GM10266 (cell line): Measurements from ENCODE around the gene GNA14.

Experiments used
- DNase-seq: peaks from one replicate; pipeline ENCODE4 v3.0.0; 2012; ENCODE audit errors: extremely low spot score
- TF ChIP-seq, protein P1 (sequence below): IDR thresholded peaks from 2 replicates; pipeline ENCODE4 v1.5.1; 2012; ENCODE audit warnings: mild to moderate bottlenecking, low read depth; ENCODE audit not compliant: control insufficient read depth, insufficient read depth; ENCODE audit errors: missing control alignments

GNA14 gene

DNA sequence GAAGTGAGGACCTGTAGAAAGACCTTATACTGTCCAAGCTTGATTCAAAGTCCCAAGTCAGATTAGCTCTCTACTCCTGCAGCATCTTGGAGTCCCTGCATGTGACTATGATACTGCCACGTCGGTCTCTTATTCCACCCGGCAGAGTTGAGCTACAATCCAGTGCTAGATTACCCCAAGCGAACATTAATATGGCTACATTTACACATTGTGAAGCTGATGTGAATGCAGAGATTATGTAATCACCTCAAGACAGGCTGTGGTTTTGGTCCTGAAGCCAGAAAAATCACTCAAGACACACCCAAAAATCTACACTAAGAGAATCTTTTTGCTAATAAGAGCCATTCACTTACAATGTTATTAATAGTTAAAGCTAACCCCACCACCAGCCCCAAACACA, 116.7 kb downstream of the GNA14 start:
- TF ChIP-seq, protein P1, sequence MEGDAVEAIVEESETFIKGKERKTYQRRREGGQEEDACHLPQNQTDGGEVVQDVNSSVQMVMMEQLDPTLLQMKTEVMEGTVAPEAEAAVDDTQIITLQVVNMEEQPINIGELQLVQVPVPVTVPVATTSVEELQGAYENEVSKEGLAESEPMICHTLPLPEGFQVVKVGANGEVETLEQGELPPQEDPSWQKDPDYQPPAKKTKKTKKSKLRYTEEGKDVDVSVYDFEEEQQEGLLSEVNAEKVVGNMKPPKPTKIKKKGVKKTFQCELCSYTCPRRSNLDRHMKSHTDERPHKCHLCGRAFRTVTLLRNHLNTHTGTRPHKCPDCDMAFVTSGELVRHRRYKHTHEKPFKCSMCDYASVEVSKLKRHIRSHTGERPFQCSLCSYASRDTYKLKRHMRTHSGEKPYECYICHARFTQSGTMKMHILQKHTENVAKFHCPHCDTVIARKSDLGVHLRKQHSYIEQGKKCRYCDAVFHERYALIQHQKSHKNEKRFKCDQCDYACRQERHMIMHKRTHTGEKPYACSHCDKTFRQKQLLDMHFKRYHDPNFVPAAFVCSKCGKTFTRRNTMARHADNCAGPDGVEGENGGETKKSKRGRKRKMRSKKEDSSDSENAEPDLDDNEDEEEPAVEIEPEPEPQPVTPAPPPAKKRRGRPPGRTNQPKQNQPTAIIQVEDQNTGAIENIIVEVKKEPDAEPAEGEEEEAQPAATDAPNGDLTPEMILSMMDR, result no peak
- DNase-seq, result no peak

DNA sequence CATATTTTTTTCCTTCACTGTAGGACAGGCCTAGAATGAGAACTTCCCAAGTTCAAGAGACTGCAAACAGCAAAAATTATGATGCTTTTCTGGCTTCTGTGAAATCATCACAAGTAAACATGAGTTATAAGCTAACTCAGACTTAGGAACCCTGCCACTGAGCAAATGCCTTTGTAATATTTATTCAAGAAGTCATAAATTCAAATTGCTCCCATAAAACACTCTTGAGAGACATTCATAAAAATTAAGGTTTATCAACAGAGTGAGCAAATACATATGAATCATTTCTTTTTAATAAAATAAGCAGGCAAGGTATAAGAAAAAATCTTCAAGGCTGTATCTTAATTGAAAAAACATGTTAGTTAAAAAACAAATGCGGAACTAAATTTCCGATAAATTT, 124.2 kb downstream of the GNA14 start:
- DNase-seq, result no peak

DNA sequence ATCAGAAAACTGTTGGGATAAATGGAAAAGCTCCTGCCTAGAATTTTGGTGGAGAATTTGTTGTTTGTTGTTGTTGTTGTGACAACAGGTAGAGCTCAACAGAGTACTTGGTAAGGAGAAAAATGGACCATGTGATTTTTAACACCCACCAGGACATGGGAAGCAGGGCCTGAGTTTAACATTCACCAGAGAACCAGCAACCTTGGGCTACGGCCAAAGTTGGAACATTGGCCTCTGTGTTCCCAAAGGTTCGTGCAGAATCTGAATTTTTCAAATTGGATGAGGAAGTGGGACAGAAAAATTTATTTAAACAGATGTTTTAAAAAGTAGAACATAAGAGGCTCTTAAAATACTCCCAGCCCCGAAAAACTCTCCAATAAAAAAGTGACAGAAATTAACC, 127.0 kb downstream of the GNA14 start:
- TF ChIP-seq, protein P1, result no peak
- no peak for DNase-seq

More for the DNA sequence above, 124.2 kb downstream of the GNA14 start:
- TF ChIP-seq, protein P1, result no peak

DNA sequence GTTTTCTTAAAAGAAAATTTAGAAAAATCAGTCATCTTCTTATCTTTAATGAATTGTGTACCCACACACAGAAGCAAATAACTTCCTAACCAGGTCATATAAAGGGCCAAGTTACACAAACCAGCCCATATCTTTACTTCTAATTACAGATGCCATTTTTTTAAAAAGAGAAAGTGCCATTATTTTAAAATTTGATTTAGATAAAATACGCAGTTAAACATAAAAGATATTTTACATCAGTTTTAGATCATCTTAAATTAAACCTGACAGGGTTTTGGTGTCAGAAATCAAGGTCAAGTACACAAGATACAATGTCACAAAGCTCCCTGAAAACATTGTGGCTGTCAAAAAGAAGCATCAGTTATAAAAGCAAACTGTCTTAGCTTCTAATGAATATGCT, 129.4 kb downstream of the GNA14 start:
- no peak for DNase-seq
- TF ChIP-seq, protein P1, result no peak

DNA sequence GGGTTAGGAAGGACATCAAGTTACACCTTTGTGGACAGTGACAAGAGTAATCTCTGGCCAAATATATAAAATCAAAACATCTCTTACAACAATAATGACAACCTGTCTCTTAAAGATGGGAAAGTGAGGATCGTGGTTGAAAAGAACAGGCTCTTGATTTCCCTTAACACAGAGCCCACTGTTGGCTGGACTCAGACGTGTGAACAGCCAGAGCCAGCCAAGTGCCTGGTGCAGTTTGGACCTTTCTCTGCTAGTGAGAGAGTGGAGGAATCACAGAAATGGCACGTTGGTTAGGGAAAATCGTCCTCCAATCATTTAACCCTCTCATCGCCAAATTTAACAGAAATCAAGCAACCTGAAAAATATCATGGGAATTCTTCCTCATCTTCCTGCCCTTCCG, 131.3 kb downstream of the GNA14 start:
- TF ChIP-seq, protein P1, result no peak
- no peak for DNase-seq

DNA sequence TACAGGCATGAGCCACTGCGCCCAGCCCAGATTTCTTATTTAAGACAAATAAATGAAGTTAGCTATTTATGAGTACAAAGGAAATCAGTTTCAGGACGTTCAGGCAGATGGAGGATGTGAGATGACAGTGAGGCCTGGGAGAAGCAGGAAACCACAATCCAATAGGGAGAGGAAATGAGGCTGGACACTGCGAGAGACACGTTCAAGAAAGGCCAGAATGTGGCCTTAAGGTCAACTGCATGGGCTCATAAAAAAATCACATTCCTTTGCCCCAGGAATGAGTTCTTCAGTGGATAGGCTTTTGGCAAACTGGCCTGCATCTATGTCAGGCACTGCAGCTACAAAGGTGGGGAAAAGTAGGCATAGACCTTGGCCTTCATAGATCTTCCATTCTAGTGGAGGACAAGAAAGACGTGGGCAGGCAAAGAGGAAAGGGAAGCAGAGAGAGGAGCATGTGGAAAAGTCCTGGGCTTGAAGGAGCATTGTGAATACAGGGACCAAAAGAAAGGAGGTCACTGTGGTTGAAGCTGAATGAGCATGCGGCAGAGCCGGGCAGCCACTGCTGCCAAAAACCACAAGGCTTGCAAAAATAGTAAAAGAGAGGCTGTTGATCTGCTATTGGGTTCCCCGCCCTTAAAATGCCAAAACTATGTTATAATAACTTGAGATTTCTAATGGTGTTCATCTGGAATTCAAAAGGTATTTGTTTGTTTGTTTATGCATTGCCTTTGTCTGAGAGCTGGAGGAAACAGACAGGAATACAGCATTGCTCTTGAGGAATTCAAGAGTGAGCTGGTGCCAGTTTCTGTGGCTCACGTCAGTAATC, 133.0 kb downstream of the GNA14 start:
- DNase-seq, result no peak
- TF ChIP-seq, protein P1, result no peak

DNA sequence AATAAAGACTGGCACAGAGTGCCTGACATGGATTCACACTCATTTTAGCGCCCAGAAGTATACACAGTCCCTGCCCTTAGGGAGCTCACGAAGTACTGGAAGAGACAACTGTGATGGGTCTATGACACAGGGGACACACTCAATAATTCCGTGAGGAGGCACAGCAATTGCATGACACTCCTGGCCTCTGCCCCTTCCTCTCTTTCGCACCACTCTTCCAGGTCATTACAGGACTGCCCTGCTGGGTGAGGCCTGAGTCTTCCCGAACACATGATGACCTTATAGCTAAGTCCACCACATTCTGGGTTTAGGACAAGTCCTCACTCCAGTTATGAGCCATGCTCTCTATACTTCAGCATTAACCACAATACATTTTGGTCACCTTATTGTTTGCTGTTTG, 134.7 kb downstream of the GNA14 start:
- DNase-seq, result no peak
- TF ChIP-seq, protein P1, result no peak
